A549 (cell line): ENCODE measurements around the gene ZIC1. TPM values are rescaled to one million over a fixed set of nuclear protein-coding genes. Genes with fewer than 3 reads are reported as not detected.

ENCODE experiments used
- ATAC-seq, 2 experiments: fragments of 200-7000 bp in 1 of 2; fragments of >200 bp in 1 of 2; cut with Nextera tagmentation in 1 of 2; cut with Tn5 transposase in 1 of 2; 3 replicates each; pipeline versions ENCODE4 v1.8.0 to v1.9.1; 2018 to 2020; ENCODE audit warnings: mild to moderate bottlenecking in 1 of 2, moderate library complexity in 1 of 2
- CTCF ChIA-PET: fragments of 300-600 bp; sonication (Branson Sonifier 250); formaldehyde crosslinking; extraction: SDS; loops from one replicate; lab custom pipeline; 2021; ENCODE audit warnings: antibody characterized with exemption, inconsistent platforms; lab: Yijun Ruan, JAX
- POLR2A ChIA-PET: fragments of 350-600 bp; formaldehyde crosslinking; extraction: SDS; loops from one replicate; lab custom pipeline; 2021; ENCODE audit warnings: antibody characterized with exemption, inconsistent platforms; lab: Yijun Ruan, JAX
- DNase-seq, 2 experiments: peaks; one replicate each; pipeline versions ENCODE4 v3.0.0 to v3.0.0-alpha.2; 2011 to 2016; ENCODE audit warnings: low read depth in 1 of 2, low spot score in 1 of 2
- FAIRE-seq: peaks from 2 replicates; lab custom pipeline; 2011; peaks lifted over from hg19 to GRCh38; lab: Jason Lieb, UNC
- H3K27ac ChIP-seq, 2 experiments: fragments of >200 bp; sonication (Bioruptor Twin); formaldehyde crosslinking; 3 replicates each; pipeline ENCODE4 v1.5.1; 2016 to 2017
- H3K4me1 ChIP-seq: fragments of >200 bp; sonication (Bioruptor Twin); formaldehyde crosslinking; 3 replicates; pipeline ENCODE4 v1.6.1; 2016
- H3K4me2 ChIP-seq: fragments of >200 bp; sonication (Bioruptor Twin); formaldehyde crosslinking; 3 replicates; pipeline ENCODE4 v1.6.1; 2016
- H3K4me3 ChIP-seq: fragments of >200 bp; sonication (Bioruptor Twin); formaldehyde crosslinking; 3 replicates; pipeline ENCODE4 v1.5.1; 2016
- H3K9me3 ChIP-seq: fragments of >200 bp; sonication (Bioruptor Twin); formaldehyde crosslinking; 3 replicates; pipeline ENCODE4 v1.6.1; 2016
- BHLHE40 ChIP-seq: IDR thresholded peaks from 2 replicates; pipeline ENCODE4 v1.6.1; 2012; ENCODE audit warnings: low read depth, low read length, inconsistent platforms
- CBX2 ChIP-seq: fragments of 200-600 bp; sonication (generic); IDR thresholded peaks from 2 replicates; pipeline ENCODE4 v1.6.1; 2016; ENCODE audit warnings: low read depth, mild to moderate bottlenecking, borderline replicate concordance
- CBX8 ChIP-seq: fragments of 200-600 bp; sonication (generic); IDR thresholded peaks from 2 replicates; pipeline ENCODE4 v1.6.1; 2016
- CEBPB ChIP-seq, 2 experiments: fragments of >200 bp in 1 of 2; sonication (Bioruptor Twin) in 1 of 2; formaldehyde crosslinking in 1 of 2; IDR thresholded peaks; 2 replicates each; pipeline ENCODE4 v1.6.1; 2012 to 2016
- EP300 ChIP-seq, 2 experiments: fragments of >200 bp; sonication (Bioruptor Twin); formaldehyde crosslinking; IDR thresholded peaks; 2 replicates in 1 of 2; 3 replicates in 1 of 2; pipeline ENCODE4 v1.6.1; 2016 to 2017
- FOSB ChIP-seq: fragments of 250-450 bp; sonication (Bioruptor Pico); IDR thresholded peaks from 2 replicates; pipeline ENCODE4 v1.5.0; 2020; ENCODE audit warnings: mild to moderate bottlenecking, moderate library complexity
- FOSL2 ChIP-seq, 2 experiments: fragments of 450-650 bp in 1 of 2; fragments of >200 bp in 1 of 2; sonication (Bioruptor Twin) in 1 of 2; formaldehyde crosslinking; IDR thresholded peaks; 2 replicates each; pipeline versions ENCODE4 v1.5.0 to v1.6.1; 2016 to 2020; ENCODE audit warnings: mild to moderate bottlenecking in 1 of 2, moderate library complexity in 1 of 2
- FOXS1 ChIP-seq: fragments of 250-450 bp; sonication (Bioruptor Pico); IDR thresholded peaks from 2 replicates; pipeline ENCODE4 v1.5.0; 2020; ENCODE audit warnings: mild to moderate bottlenecking, moderate library complexity
- HDAC2 ChIP-seq: fragments of 200-600 bp; sonication (generic); IDR thresholded peaks from 2 replicates; pipeline ENCODE4 v1.6.1; 2016
- HEYL ChIP-seq: fragments of 250-450 bp; sonication (Bioruptor Pico); IDR thresholded peaks from 2 replicates; pipeline ENCODE4 v1.8.0; 2021; ENCODE audit warnings: mild to moderate bottlenecking, moderate library complexity
- HOXA7 ChIP-seq: fragments of 250-450 bp; sonication (Bioruptor Pico); IDR thresholded peaks from 2 replicates; pipeline ENCODE4 v1.5.0; 2020; ENCODE audit warnings: mild to moderate bottlenecking, moderate library complexity
- HOXB13 ChIP-seq: fragments of 250-450 bp; sonication (Bioruptor Pico); IDR thresholded peaks from 2 replicates; pipeline ENCODE4 v1.5.0; 2020; ENCODE audit warnings: low read depth, mild to moderate bottlenecking, moderate library complexity
- KDM1A ChIP-seq: fragments of 200-600 bp; sonication (generic); IDR thresholded peaks from 2 replicates; pipeline ENCODE4 v1.6.1; 2016; ENCODE audit warnings: low read depth, mild to moderate bottlenecking
- MAFK ChIP-seq: fragments of 450-650 bp; IDR thresholded peaks from 2 replicates; pipeline ENCODE4 v1.6.1; 2014; ENCODE audit not compliant: partially characterized antibody
- NR3C1 ChIP-seq: fragments of >200 bp; sonication (Bioruptor Twin); formaldehyde crosslinking; IDR thresholded peaks from 3 replicates; pipeline ENCODE4 v1.6.1; 2017
- POLR2A ChIP-seq: IDR thresholded peaks from 2 replicates; pipeline ENCODE4 v1.6.1; 2012; ENCODE audit warnings: mild to moderate bottlenecking, low read length
- POLR2AphosphoS2 ChIP-seq: conservative IDR thresholded peaks from 2 replicates; pipeline ENCODE4 v1.6.1; 2012; ENCODE audit warnings: low read length, improper control_type of control experiment, inconsistent platforms
- RAD21 ChIP-seq, 2 experiments: fragments of >200 bp in 1 of 2; sonication (Bioruptor Twin) in 1 of 2; formaldehyde crosslinking in 1 of 2; IDR thresholded peaks in 1 of 2; conservative IDR thresholded peaks in 1 of 2; 2 replicates in 1 of 2; 3 replicates in 1 of 2; pipeline ENCODE4 v1.6.1; 2012 to 2018; ENCODE audit warnings: inconsistent platforms in 1 of 2
- RARB ChIP-seq: fragments of 250-450 bp; sonication (Bioruptor Pico); IDR thresholded peaks from 2 replicates; pipeline ENCODE4 v1.8.0; 2021; ENCODE audit warnings: mild to moderate bottlenecking, moderate library complexity
- RCOR1 ChIP-seq: fragments of 150-350 bp; IDR thresholded peaks from 2 replicates; pipeline ENCODE4 v1.6.1; 2014; ENCODE audit warnings: antibody characterized with exemption, low read length, low read depth
- SMC3 ChIP-seq: fragments of >200 bp; sonication (Bioruptor Twin); formaldehyde crosslinking; IDR thresholded peaks from 3 replicates; pipeline ENCODE4 v1.6.1; 2018; ENCODE audit warnings: inconsistent platforms
- SREBF2 ChIP-seq: fragments of 450-650 bp; IDR thresholded peaks from 2 replicates; pipeline ENCODE4 v1.6.1; 2014; ENCODE audit warnings: mild to moderate bottlenecking, moderate library complexity
- TP53 ChIP-seq: fragments of 250-450 bp; sonication (Bioruptor Pico); IDR thresholded peaks from 2 replicates; pipeline ENCODE4 v1.5.0; 2021; ENCODE audit warnings: mild to moderate bottlenecking, moderate library complexity
- WGBS: methylation state at CpG from one replicate; pipeline ENCODE4 v1.1.6; 2017; ENCODE audit errors: missing lambda C conversion rate; 5-methylcytosine and 5-hydroxymethylcytosine counted together
- polyA plus RNA-seq, 4 experiments: library from polyadenylated mRNA; depleted of rRNA in 3 of 4; stranded (reverse); fragments of >200 nt; fragmentation: RNase III in 1 of 4; extraction: RNeasy Plus Mini Kit Qiagen cat#74134 plus additional on column Dnase treatment in 1 of 4; gene quantifications; 2 replicates in 3 of 4; 3 replicates in 1 of 4; pipeline ENCODE4 v1.2.3, GENCODE V29; 2011 to 2017
- TF ChIP-seq, protein P1 (sequence below): IDR thresholded peaks from 2 replicates; pipeline ENCODE4 v1.6.1; 2012
- TF ChIP-seq, protein P2 (sequence below): IDR thresholded peaks from 2 replicates; pipeline ENCODE4 v1.6.1; 2012
- TF ChIP-seq, protein P3 (sequence below): fragments of 250-450 bp; sonication (Bioruptor Pico); IDR thresholded peaks from 2 replicates; pipeline ENCODE4 v1.5.0; 2021; ENCODE audit warnings: mild to moderate bottlenecking, moderate library complexity, borderline replicate concordance
- TF ChIP-seq, protein P4 (sequence below): fragments of 200-600 bp; sonication (generic); IDR thresholded peaks from 2 replicates; pipeline ENCODE4 v1.6.1; 2016; ENCODE audit warnings: antibody characterized with exemption, mild to moderate bottlenecking, moderate library complexity

The ZIC1 gene
- polyA plus RNA-seq, 2 of the 4 experiments (the other 2 are of a cell fraction), result 0.01 TPM; not detected in 1

DNA sequence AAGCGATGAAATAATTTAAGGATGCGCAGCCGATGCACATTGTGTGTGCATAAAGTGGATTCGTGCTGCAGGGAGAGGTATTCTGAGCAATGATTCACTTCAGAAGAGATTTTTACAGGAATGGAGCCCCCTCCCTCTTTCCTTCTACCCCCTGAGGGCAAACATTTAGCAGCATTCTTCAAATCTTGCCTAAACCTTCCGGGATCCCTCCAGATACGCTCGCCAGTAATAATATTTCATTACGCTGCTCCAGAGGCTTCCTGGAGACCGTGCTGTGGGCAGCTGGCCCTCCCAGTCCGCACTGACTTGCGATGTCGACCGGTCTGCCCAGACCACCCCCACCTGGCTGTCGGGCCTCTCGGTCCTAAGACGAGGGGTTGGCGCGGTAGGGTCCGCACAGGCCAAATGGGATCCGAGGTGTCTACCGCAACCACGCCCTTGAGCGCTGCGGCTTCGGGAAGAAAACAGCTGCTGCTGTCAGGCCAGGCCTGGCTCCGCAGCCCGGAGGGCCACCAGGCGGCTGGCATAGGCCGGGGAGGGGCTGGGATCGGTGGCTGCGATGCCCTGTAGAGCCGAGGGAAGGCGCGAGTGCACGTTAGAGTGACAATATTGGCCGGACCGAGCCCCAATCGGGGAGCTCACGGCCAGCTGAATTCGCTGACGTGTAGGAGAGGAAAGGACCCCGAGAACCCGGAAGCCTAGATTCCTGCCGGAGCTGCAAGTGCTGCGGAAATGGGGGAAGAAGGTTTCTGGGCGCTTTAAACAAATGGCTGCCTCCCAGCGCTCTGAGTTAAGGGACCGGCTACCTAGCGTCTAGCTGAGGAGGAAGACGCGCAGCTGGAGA is 17.2 kb upstream of the ZIC1 start (continued):
- TF ChIP-seq FOSL2 (IDR thresholded peaks at IDR 0.05) (no peak), FOSL2 (CRISPR knock-in tag; IDR thresholded peaks at IDR 0.05) (no peak), TP53 (no peak), RAD21 (conservative IDR thresholded peaks at IDR 0.05 in 1 of 2, IDR thresholded peaks at IDR 0.05 in 1 of 2) (no peak), POLR2AphosphoS2 (no peak), CBX2 (no peak)
- TF ChIP-seq, protein P1, sequence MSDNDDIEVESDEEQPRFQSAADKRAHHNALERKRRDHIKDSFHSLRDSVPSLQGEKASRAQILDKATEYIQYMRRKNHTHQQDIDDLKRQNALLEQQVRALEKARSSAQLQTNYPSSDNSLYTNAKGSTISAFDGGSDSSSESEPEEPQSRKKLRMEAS, result no peak

DNA sequence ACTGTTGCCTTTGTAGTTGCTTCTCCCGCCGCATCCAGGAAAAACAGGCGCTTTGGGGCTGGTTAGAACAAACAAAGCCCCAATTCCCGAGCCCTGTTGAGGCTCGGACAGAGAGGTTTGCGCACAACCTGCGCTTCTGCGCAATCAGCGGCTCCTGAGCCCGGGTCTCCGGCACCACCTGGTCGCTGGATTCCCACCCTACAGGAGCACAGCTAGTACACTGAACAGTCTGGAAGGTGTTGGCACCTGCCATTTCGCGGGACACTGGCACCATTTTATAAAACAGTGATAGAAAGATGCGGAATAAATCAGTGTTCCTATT is 16.6 kb upstream of the ZIC1 start:
- TF ChIP-seq NR3C1 (no peak), POLR2A (no peak), HOXB13 (no peak), SMC3 (no peak), BHLHE40 (no peak), HOXA7 (CRISPR knock-in tag) (no peak), SREBF2 (no peak), POLR2AphosphoS2 (no peak), TP53 (no peak), RCOR1 (no peak), CEBPB (IDR thresholded peaks at IDR 0.05) (no peak), MAFK (no peak), KDM1A (no peak)
- H3K4me2 ChIP-seq, result no peak overlapping the region
- 64% methylated on average over 13 of the region's 15 CpGs for WGBS

DNA sequence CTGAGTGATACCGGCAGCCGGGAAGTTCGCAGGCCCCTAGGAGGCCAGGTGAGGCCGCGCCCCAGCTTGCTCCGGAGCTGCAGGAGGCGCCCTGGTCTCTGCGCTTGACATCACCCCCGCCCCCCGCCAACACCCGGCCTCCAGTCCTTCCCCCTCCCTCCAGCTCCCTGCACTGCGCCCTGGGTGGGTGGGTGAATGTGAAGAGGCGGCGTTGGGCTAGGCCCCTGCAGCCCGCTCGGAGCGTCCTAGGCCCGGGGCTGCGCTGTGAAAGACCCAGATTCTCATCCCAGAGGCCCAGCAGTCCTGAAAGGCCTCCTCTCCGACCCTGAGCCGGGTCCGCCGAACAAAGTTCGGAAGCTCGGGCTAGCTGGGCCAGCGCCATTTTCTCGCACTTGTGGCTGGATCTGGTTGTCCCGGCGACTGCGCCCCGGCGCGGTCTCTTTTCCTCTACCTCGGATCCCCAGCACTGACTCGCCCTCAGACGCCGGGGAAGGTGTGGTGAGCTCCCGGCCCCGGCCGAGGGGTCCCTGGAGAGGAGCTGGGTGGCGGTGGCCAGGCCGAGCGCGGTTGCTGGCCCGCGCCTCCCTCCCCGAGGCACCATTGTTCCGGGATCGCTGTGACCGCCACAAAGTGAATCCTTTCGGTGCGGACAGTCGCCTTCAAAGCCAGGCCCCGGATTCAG is 15.8 kb upstream of the ZIC1 start:
- H3K9me3 ChIP-seq, result no peaks in the 10 kb centered on the region
- H3K4me3 ChIP-seq, result no peak overlapping the region
- POLR2A ChIA-PET, result no interaction called here
- FAIRE-seq (no peak), ATAC-seq (no peak)
- 91% methylated on average over 43 of the region's 54 CpGs for WGBS
- H3K4me2 ChIP-seq, result no peak overlapping the region
- no peak for TF ChIP-seq CBX2
- no peak for TF ChIP-seq RARB (CRISPR knock-in tag)
- TF ChIP-seq, protein P2, sequence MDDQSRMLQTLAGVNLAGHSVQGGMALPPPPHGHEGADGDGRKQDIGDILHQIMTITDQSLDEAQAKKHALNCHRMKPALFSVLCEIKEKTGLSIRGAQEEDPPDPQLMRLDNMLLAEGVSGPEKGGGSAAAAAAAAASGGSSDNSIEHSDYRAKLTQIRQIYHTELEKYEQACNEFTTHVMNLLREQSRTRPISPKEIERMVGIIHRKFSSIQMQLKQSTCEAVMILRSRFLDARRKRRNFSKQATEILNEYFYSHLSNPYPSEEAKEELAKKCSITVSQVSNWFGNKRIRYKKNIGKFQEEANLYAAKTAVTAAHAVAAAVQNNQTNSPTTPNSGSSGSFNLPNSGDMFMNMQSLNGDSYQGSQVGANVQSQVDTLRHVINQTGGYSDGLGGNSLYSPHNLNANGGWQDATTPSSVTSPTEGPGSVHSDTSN, result no peak
- no peak for TF ChIP-seq FOXS1 (CRISPR knock-in tag)
- no peak for TF ChIP-seq CBX8
- no peak for TF ChIP-seq EP300 (IDR thresholded peaks at IDR 0.05)
- no peak for TF ChIP-seq HOXB13
- no peak for TF ChIP-seq HDAC2
- no peak for TF ChIP-seq FOSB (CRISPR knock-in tag)
- TF ChIP-seq, protein P3, sequence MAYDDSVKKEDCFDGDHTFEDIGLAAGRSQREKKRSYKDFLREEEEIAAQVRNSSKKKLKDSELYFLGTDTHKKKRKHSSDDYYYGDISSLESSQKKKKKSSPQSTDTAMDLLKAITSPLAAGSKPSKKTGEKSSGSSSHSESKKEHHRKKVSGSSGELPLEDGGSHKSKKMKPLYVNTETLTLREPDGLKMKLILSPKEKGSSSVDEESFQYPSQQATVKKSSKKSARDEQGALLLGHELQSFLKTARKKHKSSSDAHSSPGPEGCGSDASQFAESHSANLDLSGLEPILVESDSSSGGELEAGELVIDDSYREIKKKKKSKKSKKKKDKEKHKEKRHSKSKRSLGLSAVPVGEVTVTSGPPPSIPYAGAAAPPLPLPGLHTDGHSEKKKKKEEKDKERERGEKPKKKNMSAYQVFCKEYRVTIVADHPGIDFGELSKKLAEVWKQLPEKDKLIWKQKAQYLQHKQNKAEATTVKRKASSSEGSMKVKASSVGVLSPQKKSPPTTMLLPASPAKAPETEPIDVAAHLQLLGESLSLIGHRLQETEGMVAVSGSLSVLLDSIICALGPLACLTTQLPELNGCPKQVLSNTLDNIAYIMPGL (CRISPR knock-in tag), result no peak
- TF ChIP-seq HEYL (CRISPR knock-in tag), result no peak
- TF ChIP-seq, protein P4, sequence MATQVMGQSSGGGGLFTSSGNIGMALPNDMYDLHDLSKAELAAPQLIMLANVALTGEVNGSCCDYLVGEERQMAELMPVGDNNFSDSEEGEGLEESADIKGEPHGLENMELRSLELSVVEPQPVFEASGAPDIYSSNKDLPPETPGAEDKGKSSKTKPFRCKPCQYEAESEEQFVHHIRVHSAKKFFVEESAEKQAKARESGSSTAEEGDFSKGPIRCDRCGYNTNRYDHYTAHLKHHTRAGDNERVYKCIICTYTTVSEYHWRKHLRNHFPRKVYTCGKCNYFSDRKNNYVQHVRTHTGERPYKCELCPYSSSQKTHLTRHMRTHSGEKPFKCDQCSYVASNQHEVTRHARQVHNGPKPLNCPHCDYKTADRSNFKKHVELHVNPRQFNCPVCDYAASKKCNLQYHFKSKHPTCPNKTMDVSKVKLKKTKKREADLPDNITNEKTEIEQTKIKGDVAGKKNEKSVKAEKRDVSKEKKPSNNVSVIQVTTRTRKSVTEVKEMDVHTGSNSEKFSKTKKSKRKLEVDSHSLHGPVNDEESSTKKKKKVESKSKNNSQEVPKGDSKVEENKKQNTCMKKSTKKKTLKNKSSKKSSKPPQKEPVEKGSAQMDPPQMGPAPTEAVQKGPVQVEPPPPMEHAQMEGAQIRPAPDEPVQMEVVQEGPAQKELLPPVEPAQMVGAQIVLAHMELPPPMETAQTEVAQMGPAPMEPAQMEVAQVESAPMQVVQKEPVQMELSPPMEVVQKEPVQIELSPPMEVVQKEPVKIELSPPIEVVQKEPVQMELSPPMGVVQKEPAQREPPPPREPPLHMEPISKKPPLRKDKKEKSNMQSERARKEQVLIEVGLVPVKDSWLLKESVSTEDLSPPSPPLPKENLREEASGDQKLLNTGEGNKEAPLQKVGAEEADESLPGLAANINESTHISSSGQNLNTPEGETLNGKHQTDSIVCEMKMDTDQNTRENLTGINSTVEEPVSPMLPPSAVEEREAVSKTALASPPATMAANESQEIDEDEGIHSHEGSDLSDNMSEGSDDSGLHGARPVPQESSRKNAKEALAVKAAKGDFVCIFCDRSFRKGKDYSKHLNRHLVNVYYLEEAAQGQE, result no peak
- TF ChIP-seq, all 56 proteins: peak for 0
- Histone ChIP-seq H3K27ac (no peak overlapping the region), H3K4me1 (no peaks in the 10 kb centered on the region)
- CTCF ChIA-PET, result interaction anchor here (0.5 to 1.2 kb wide), 2 partner anchors 10 to 1758 kb away, joined by 3 read pairs; no protein-coding TSS in a partner anchor
- no peak for DNase-seq

More for the DNA sequence above, 16.6 kb upstream of the ZIC1 start:
- ATAC-seq, result no peak
- DNase-seq, result no peak
- POLR2A ChIA-PET, result no interaction called here
- CTCF ChIA-PET, result interaction anchor here (0.5 kb wide), 1 partner anchor 1759 kb away, joined by 3 read pairs; no protein-coding TSS in a partner anchor
- H3K9me3 ChIP-seq, result no peaks in the 10 kb centered on the region
- FAIRE-seq, result no peak
- H3K4me1 ChIP-seq, result no peaks in the 10 kb centered on the region
- H3K27ac ChIP-seq, result no peak overlapping the region
- no peak overlapping the region for H3K4me3 ChIP-seq
